Thymus (tissue), 11 donors: ENCODE measurements around the gene CXCL14. TPM values are rescaled to one million over a fixed set of nuclear protein-coding genes. Genes with fewer than 3 reads are reported as not detected.

ENCODE experiments used
- DNase-seq, 9 donors: peaks; one replicate each; pipeline ENCODE4 v3.0.0-alpha.2; 2013; ENCODE audit warnings: low spot score in 9 of 9, low read depth in 6 of 9, missing footprints in 1 of 9
- H3K27ac ChIP-seq, 2 donors: one replicate each; pipeline ENCODE4 v1.5.1; 2013; ENCODE audit warnings: control low read depth in 1 of 2, low read depth in 1 of 2, low read length in 1 of 2, mild to moderate bottlenecking in 1 of 2, moderate library complexity in 1 of 2
- H3K27me3 ChIP-seq, 2 donors: one replicate each; pipeline ENCODE4 v1.5.1; 2013; ENCODE audit warnings: low read length in 1 of 2; ENCODE audit not compliant: control insufficient read depth in 2 of 2, insufficient read depth in 1 of 2
- H3K36me3 ChIP-seq, 2 donors: one replicate each; pipeline ENCODE4 v1.5.1; 2013; ENCODE audit warnings: low read length in 1 of 2, mild to moderate bottlenecking in 1 of 2, moderate library complexity in 1 of 2; ENCODE audit not compliant: control insufficient read depth in 2 of 2, insufficient read depth in 2 of 2
- H3K4me1 ChIP-seq, 2 donors: one replicate each; pipeline ENCODE4 v1.5.1; 2013; ENCODE audit warnings: low read length in 2 of 2; ENCODE audit not compliant: control insufficient read depth in 2 of 2, insufficient read depth in 2 of 2
- H3K4me3 ChIP-seq, 2 donors: one replicate each; pipeline ENCODE4 v1.5.1; 2013; ENCODE audit warnings: low read length in 2 of 2, control low read depth in 1 of 2, mild to moderate bottlenecking in 1 of 2
- H3K9me3 ChIP-seq, 2 donors: one replicate each; pipeline ENCODE4 v1.5.1; 2013; ENCODE audit warnings: low read length in 1 of 2, mild to moderate bottlenecking in 1 of 2; ENCODE audit not compliant: control insufficient read depth in 2 of 2, insufficient read depth in 1 of 2
- WGBS: extraction: QIAGEN DNeasy Blood & Tissue Kit; methylation state at CpG from one replicate; pipeline ENCODE4 v1.1.7; 2013; 5-methylcytosine and 5-hydroxymethylcytosine counted together
- polyA plus RNA-seq: library from polyadenylated mRNA; stranded (reverse); fragments of 200-250 nt; gene quantifications from one replicate; pipeline ENCODE4 v1.2.3, GENCODE V29; 2013
- total RNA-seq: library from RNA; stranded (reverse); fragments of 120-200 nt; gene quantifications from one replicate; pipeline ENCODE4 v1.2.4, GENCODE V29; 2013
- donor health status: healthy.

The CXCL14 gene
- total and polyA plus RNA-seq, 2 donors: 12.6 to 17.0 TPM

GRCh38 chr5:135600152-135600570 is 21.4 kb upstream of the CXCL14 start:
- 90% methylated on average over 5 of the region's 5 CpGs for WGBS
- H3K36me3 ChIP-seq: no peaks in the 10 kb centered on the region
- no peaks in the 10 kb centered on the region for H3K4me1 ChIP-seq
- H3K4me3 ChIP-seq: no peak overlapping the region
- no peak overlapping the region for H3K27ac ChIP-seq
- H3K27me3 ChIP-seq: no peaks in the 10 kb centered on the region
- no peak for DNase-seq
- H3K9me3 ChIP-seq: no peaks in the 10 kb centered on the region

GRCh38 chr5:135599421-135600151 is 20.8 kb upstream of the CXCL14 start:
- H3K27ac ChIP-seq: no peak overlapping the region
- H3K4me1 ChIP-seq: no peaks in the 10 kb centered on the region
- WGBS: 89% methylated on average over 6 of the region's 6 CpGs
- DNase-seq: no peak
- no peaks in the 10 kb centered on the region for H3K27me3 ChIP-seq
- H3K4me3 ChIP-seq: no peak overlapping the region
- no peaks in the 10 kb centered on the region for H3K36me3 ChIP-seq
- H3K9me3 ChIP-seq: no peaks in the 10 kb centered on the region

- WGBS: 83% methylated on average over 9 of the region's 9 CpGs
- Histone ChIP-seq H3K36me3 (no peaks in the 10 kb centered on the region), H3K27ac (no peak overlapping the region), H3K4me1 (no peaks in the 10 kb centered on the region), H3K27me3 (no peaks in the 10 kb centered on the region), H3K9me3 (no peaks in the 10 kb centered on the region), H3K4me3 (no peak overlapping the region)
- no peak for DNase-seq
Measured at GRCh38 chr5:135598691-135599395, 20.1 kb upstream of the CXCL14 start.

GRCh38 chr5:135596788-135597187 is 18.0 kb upstream of the CXCL14 start:
- no peaks in the 10 kb centered on the region for H3K4me1 ChIP-seq
- H3K27ac ChIP-seq: no peak overlapping the region
- DNase-seq: no peak
- no peaks in the 10 kb centered on the region for H3K27me3 ChIP-seq
- H3K36me3 ChIP-seq: no peaks in the 10 kb centered on the region
- no peak overlapping the region for H3K4me3 ChIP-seq
- no peaks in the 10 kb centered on the region for H3K9me3 ChIP-seq
- WGBS: 96% methylated on average over 3 of the region's 3 CpGs

- Histone ChIP-seq H3K27ac (no peak overlapping the region), H3K4me3 (no peak overlapping the region), H3K9me3 (no peaks in the 10 kb centered on the region), H3K27me3 (no peaks in the 10 kb centered on the region), H3K4me1 (no peaks in the 10 kb centered on the region), H3K36me3 (no peaks in the 10 kb centered on the region)
- 96% methylated on average over 5 of the region's 5 CpGs for WGBS
- no peak for DNase-seq
Measured at GRCh38 chr5:135596157-135596763, 17.5 kb upstream of the CXCL14 start.

GRCh38 chr5:135594416-135594960 is 15.7 kb upstream of the CXCL14 start:
- H3K4me1 ChIP-seq: no peaks in the 10 kb centered on the region
- H3K9me3 ChIP-seq: no peaks in the 10 kb centered on the region
- no peak for DNase-seq
- H3K4me3 ChIP-seq: no peak overlapping the region
- no peaks in the 10 kb centered on the region for H3K36me3 ChIP-seq
- H3K27me3 ChIP-seq: peaks cover 0 to 2% of the 10 kb centered on the region in 2 donors
- 93% methylated on average over 2 of the region's 2 CpGs for WGBS
- H3K27ac ChIP-seq: no peak overlapping the region

- peaks cover 0 to 2% of the 10 kb centered on the region in 2 donors for H3K27me3 ChIP-seq
- no peaks in the 10 kb centered on the region for H3K4me1 ChIP-seq
- H3K9me3 ChIP-seq: no peaks in the 10 kb centered on the region
- no peak overlapping the region for H3K27ac ChIP-seq
- 35% methylated on average over 2 of the region's 2 CpGs for WGBS
- DNase-seq: no peak
- H3K36me3 ChIP-seq: no peaks in the 10 kb centered on the region
- no peak overlapping the region for H3K4me3 ChIP-seq
Measured at GRCh38 chr5:135593886-135594285, 15.1 kb upstream of the CXCL14 start.

- DNase-seq: no peak
- H3K36me3 ChIP-seq: no peaks in the 10 kb centered on the region
- no peaks in the 10 kb centered on the region for H3K9me3 ChIP-seq
- no peak overlapping the region for H3K4me3 ChIP-seq
- no peak overlapping the region for H3K27ac ChIP-seq
- H3K4me1 ChIP-seq: no peaks in the 10 kb centered on the region
- 94% methylated on average over 3 of the region's 3 CpGs for WGBS
- H3K27me3 ChIP-seq: peaks cover 2% of the 10 kb centered on the region in 2 donors
Measured at GRCh38 chr5:135593141-135593540, 14.3 kb upstream of the CXCL14 start.
